ENCODE data around the gene DNAJC2.
"Not testable (repeated sequence)": the region's sequence is repeated elsewhere in the genome, so short reads cannot be mapped to it uniquely, and the experiment has no call there.

The DNAJC2 gene

GRCh38 chr7:103273374-103273773, 71.2 kb downstream of the DNAJC2 start:
- H3K36me3 ChIP-seq (replicated peaks); H3K27me3 ChIP-seq (ENCODE audit: low read depth); DNase-seq (ENCODE audit: low spot score in 2 of 2); H3K9me3 ChIP-seq; H3K4me3 ChIP-seq; H3K4me1 ChIP-seq; in situ Hi-C loops (cut with MboI; ENCODE audit: low sequenced_read_pairs): not testable (repeated sequence)

DNA sequence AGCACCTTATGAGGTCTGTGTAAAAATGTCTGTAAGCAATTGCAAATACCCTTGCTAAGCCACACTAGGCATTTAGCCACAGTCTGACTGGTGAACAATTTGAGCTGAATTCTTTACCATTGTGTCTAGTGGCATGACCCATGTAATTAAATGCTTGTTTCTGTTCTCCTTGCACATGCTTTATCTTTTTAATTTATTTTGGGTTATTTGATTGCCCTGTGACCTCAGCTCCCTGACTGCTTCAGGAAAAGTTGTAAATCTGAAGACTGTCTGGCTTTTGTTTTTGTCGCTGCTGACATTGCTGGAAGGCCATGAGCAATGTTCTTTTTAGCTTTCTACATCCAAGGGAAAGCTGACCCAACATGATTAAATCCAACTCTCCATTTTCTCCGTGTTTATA, 78.3 kb downstream of the DNAJC2 start:
- DNase-seq (ENCODE audit: low spot score in 2 of 2); H3K9me3 ChIP-seq; H3K4me1 ChIP-seq; in situ Hi-C loops (cut with MboI; ENCODE audit: low sequenced_read_pairs); H3K27me3 ChIP-seq (ENCODE audit: low read depth); H3K36me3 ChIP-seq (replicated peaks); H3K4me3 ChIP-seq: not testable (repeated sequence)

- H3K4me3 ChIP-seq; H3K27me3 ChIP-seq (ENCODE audit: low read depth); DNase-seq (ENCODE audit: low spot score in 2 of 2); H3K4me1 ChIP-seq; H3K36me3 ChIP-seq (replicated peaks); in situ Hi-C loops (cut with MboI; ENCODE audit: low sequenced_read_pairs); H3K9me3 ChIP-seq: not testable (repeated sequence)
These were observed 80.5 kb downstream of the DNAJC2 start for GRCh38 chr7:103264054-103264453.
